Measurements from ENCODE around the gene PSMC1.

GRCh38 chr14:90297876-90298629, 41.7 kb downstream of the PSMC1 start:
- TF ChIP-seq POLR2A (IDR thresholded peaks at IDR 0.05) (no peak), CTCF (IDR thresholded peaks at IDR 0.05) (no peak)
